ENCODE results near the gene CCDC6.

GRCh38 chr10:59791601-59792000 lies 114.8 kb downstream of the CCDC6 start:
- no peak for TF ChIP-seq CTCF (IDR thresholded peaks at IDR 0.05)
- TF ChIP-seq POLR2A (IDR thresholded peaks at IDR 0.05): no peak
